ENCODE data around the gene WDR73.

Gene WDR73

DNA sequence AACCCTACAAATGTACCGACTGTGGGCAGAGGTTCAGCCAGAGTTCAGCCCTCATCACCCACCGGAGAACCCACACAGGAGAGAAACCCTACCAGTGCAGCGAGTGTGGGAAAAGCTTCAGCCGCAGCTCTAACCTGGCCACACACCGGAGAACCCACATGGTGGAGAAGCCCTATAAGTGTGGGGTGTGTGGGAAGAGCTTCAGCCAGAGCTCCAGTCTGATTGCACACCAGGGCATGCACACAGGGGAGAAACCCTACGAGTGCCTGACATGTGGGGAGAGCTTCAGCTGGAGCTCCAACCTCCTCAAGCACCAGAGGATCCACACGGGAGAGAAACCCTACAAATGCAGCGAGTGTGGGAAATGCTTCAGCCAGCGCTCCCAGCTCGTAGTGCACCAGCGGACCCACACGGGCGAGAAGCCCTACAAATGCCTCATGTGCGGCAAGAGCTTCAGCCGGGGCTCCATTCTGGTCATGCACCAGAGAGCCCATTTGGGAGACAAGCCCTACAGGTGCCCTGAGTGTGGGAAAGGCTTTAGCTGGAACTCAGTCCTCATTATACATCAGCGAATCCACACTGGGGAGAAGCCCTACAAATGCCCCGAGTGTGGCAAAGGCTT lies 32.6 kb downstream of the WDR73 start:
- no peak for DNase-seq (ENCODE audit: low read depth)
- H3K4me3 ChIP-seq (ENCODE audit: control insufficient read depth, low read depth, low read length), result no peak overlapping the region
- TF ChIP-seq, protein P1, sequence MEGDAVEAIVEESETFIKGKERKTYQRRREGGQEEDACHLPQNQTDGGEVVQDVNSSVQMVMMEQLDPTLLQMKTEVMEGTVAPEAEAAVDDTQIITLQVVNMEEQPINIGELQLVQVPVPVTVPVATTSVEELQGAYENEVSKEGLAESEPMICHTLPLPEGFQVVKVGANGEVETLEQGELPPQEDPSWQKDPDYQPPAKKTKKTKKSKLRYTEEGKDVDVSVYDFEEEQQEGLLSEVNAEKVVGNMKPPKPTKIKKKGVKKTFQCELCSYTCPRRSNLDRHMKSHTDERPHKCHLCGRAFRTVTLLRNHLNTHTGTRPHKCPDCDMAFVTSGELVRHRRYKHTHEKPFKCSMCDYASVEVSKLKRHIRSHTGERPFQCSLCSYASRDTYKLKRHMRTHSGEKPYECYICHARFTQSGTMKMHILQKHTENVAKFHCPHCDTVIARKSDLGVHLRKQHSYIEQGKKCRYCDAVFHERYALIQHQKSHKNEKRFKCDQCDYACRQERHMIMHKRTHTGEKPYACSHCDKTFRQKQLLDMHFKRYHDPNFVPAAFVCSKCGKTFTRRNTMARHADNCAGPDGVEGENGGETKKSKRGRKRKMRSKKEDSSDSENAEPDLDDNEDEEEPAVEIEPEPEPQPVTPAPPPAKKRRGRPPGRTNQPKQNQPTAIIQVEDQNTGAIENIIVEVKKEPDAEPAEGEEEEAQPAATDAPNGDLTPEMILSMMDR (conservative IDR thresholded peaks at IDR 0.05; ENCODE audit: control insufficient read depth, insufficient read depth, low read depth, low read length), result no peak

DNA sequence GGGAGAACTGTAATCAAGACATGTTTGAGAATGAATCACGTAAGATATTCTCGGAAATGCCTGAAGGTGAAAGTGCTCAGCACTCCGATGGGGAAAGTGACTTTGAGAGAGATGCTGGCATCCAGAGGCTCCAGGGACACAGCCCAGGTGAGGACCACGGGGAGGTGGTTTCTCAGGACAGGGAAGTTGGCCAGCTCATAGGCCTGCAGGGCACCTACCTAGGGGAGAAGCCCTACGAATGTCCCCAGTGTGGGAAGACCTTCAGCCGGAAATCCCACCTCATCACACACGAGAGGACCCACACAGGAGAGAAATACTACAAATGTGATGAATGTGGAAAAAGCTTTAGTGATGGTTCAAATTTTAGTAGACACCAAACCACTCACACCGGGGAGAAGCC lies 33.5 kb downstream of the WDR73 start:
- TF ChIP-seq, protein P1 (conservative IDR thresholded peaks at IDR 0.05; ENCODE audit: control insufficient read depth, insufficient read depth, low read depth, low read length), result no peak
- no peak overlapping the region for H3K4me3 ChIP-seq (ENCODE audit: control insufficient read depth, low read depth, low read length)
- DNase-seq (ENCODE audit: low read depth), result no peak

- TF ChIP-seq, protein P1 (conservative IDR thresholded peaks at IDR 0.05; ENCODE audit: control insufficient read depth, insufficient read depth, low read depth, low read length), result no peak
- no peak overlapping the region for H3K4me3 ChIP-seq (ENCODE audit: control insufficient read depth, low read depth, low read length)
Measured at GRCh38 chr15:84616235-84616634, 37.8 kb downstream of the WDR73 start.

DNA sequence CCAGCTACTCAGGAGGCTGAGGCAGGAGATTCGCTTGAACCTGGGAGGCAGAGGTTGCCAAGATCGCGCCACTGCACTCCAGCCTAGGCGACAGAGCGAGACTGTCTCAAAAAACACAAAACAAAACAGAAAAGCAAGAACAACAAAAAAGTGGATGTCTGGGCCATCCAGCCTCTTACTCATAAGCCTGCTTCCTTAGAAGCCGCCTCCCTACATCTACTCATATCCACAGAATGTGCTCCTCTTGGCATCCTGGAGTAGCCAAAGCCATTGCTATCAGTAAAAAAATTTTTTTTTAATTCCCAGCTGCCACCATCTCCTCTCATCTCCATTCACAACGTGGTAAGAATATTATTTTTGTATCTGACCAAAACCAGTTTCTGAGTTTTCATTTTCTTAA lies 42.5 kb downstream of the WDR73 start:
- peak; percentile 21 for DNase-seq (ENCODE audit: low read depth)
- H3K4me3 ChIP-seq (ENCODE audit: control insufficient read depth, low read depth, low read length), result no peak overlapping the region
- TF ChIP-seq, protein P1 (conservative IDR thresholded peaks at IDR 0.05; ENCODE audit: control insufficient read depth, insufficient read depth, low read depth, low read length), result no peak

More at GRCh38 chr15:84616235-84616634, 37.8 kb downstream of the WDR73 start:
- DNase-seq (ENCODE audit: low read depth), result no peak

- H3K4me3 ChIP-seq (ENCODE audit: control insufficient read depth, low read depth, low read length), result no peak overlapping the region
- no peak for DNase-seq (ENCODE audit: low read depth)
- TF ChIP-seq, protein P1 (conservative IDR thresholded peaks at IDR 0.05; ENCODE audit: control insufficient read depth, insufficient read depth, low read depth, low read length), result no peak
Measured at GRCh38 chr15:84609818-84610525, 44.1 kb downstream of the WDR73 start.

DNA sequence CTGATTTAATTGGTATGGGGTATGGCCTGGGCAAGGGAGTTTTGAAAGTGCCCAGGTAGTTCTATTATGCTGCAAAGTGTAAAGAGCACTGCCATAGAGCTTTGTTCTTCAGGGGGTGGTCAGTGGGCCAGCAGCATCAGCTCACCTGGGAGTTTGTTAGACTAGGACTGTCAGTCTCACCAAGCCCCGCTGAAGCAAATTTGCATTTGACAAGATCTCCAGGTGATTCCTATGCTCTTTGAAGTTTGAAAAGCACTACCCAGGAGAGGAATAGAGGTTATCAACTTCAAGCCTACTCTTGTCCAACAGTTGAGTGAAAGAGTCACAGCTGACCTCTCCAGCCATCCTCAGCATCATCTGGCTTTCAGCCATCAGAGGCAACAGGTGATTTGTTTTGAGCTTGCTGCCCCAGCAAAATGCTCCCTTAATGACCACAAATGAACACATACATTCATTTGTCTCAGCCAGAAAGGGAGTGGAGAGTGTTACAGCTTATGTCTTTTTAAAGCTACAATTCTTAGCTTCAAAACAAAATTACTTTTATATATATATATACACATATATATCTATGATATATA lies 45.3 kb downstream of the WDR73 start:
- no peak overlapping the region for H3K4me3 ChIP-seq (ENCODE audit: control insufficient read depth, low read depth, low read length)
- TF ChIP-seq, protein P1 (conservative IDR thresholded peaks at IDR 0.05; ENCODE audit: control insufficient read depth, insufficient read depth, low read depth, low read length), result no peak
- DNase-seq (ENCODE audit: low read depth), result no peak

Measured in fibroblast of mammary gland (primary cell).